HepG2 (cell line): Measurements from ENCODE around the gene NKX1-2. TPM values are rescaled to one million over a fixed set of nuclear protein-coding genes. Genes with fewer than 3 reads are reported as not detected.

Source experiments
- AKNA ChIP-seq: sonication (generic); formaldehyde crosslinking; IDR thresholded peaks from 2 replicates; pipeline ENCODE4 v1.4.0; 2020; ENCODE audit warnings: missing genetic modification reagents, borderline replicate concordance
- ELF3 ChIP-seq: IDR thresholded peaks from 2 replicates; pipeline ENCODE4 v1.6.1; 2016; ENCODE audit warnings: missing genetic modification reagents, missing compliant biosample characterization
- HNRNPLL ChIP-seq: fragments of 200-400 bp; formaldehyde crosslinking; IDR thresholded peaks from 2 replicates; pipeline ENCODE4 v1.6.1; 2017; ENCODE audit warnings: mild to moderate bottlenecking, low read depth, low read length; ENCODE audit not compliant: poor library complexity, severe bottlenecking
- HOXA3 ChIP-seq: sonication (generic); formaldehyde crosslinking; IDR thresholded peaks from 2 replicates; pipeline ENCODE4 v1.5.0; 2020; ENCODE audit warnings: missing genetic modification reagents
- KAT8 ChIP-seq: IDR thresholded peaks from 2 replicates; pipeline ENCODE4 v1.6.1; 2016; ENCODE audit warnings: missing genetic modification reagents, missing compliant biosample characterization
- MTF1 ChIP-seq: sonication (generic); formaldehyde crosslinking; IDR thresholded peaks from 2 replicates; pipeline ENCODE4 v1.5.0; 2020; ENCODE audit warnings: missing genetic modification reagents
- MXI1 ChIP-seq: IDR thresholded peaks from 3 replicates; pipeline ENCODE4 v1.6.1; 2012; ENCODE audit warnings: low read depth, low read length, inconsistent platforms, borderline replicate concordance
- MZF1 ChIP-seq: sonication (generic); formaldehyde crosslinking; IDR thresholded peaks from 2 replicates; pipeline ENCODE4 v1.8.1; 2023; ENCODE audit warnings: mild to moderate bottlenecking, missing genetic modification reagents, borderline replicate concordance
- SMAD9 ChIP-seq: sonication (generic); formaldehyde crosslinking; IDR thresholded peaks from 2 replicates; pipeline ENCODE4 v1.5.1; 2020; ENCODE audit warnings: mild to moderate bottlenecking, missing genetic modification reagents
- SOX13 ChIP-seq, 3 experiments: fragments of 450-650 bp in 1 of 3; sonication (generic) in 1 of 3; formaldehyde crosslinking in 1 of 3; IDR thresholded peaks in 2 of 3; conservative IDR thresholded peaks in 1 of 3; 2 replicates each; pipeline versions ENCODE4 v1.5.0 to v1.6.1; 2016 to 2020; ENCODE audit warnings: antibody characterized with exemption in 1 of 3, mild to moderate bottlenecking in 1 of 3, missing compliant biosample characterization in 1 of 3, missing genetic modification reagents in 1 of 3, moderate library complexity in 1 of 3
- SSRP1 ChIP-seq: IDR thresholded peaks from 2 replicates; pipeline ENCODE4 v1.6.1; 2016; ENCODE audit warnings: control low read depth
- ZFY ChIP-seq: sonication (generic); formaldehyde crosslinking; IDR thresholded peaks from 2 replicates; pipeline ENCODE4 v1.4.0; 2020; ENCODE audit warnings: missing genetic modification reagents
- ZFYVE20 ChIP-seq: sonication (generic); formaldehyde crosslinking; IDR thresholded peaks from 2 replicates; pipeline ENCODE4 v1.8.0; 2023; ENCODE audit warnings: low read depth, mild to moderate bottlenecking, moderate library complexity, missing genetic modification reagents, borderline replicate concordance
- ZNF101 ChIP-seq: sonication (generic); formaldehyde crosslinking; IDR thresholded peaks from 2 replicates; pipeline ENCODE4 v1.4.0; 2020; ENCODE audit warnings: mild to moderate bottlenecking, low read depth, missing genetic modification reagents, borderline replicate concordance
- ZNF143 ChIP-seq: sonication (generic); formaldehyde crosslinking; IDR thresholded peaks from 2 replicates; pipeline ENCODE4 v1.4.0; 2020; ENCODE audit warnings: missing genetic modification reagents
- ZNF274 ChIP-seq: sonication (generic); formaldehyde crosslinking; IDR thresholded peaks from 2 replicates; pipeline ENCODE4 v1.5.1; 2020; ENCODE audit warnings: mild to moderate bottlenecking, missing genetic modification reagents
- ZNF660 ChIP-seq: sonication (generic); formaldehyde crosslinking; IDR thresholded peaks from 2 replicates; pipeline ENCODE4 v1.5.1; 2020; ENCODE audit warnings: mild to moderate bottlenecking, low read depth, missing genetic modification reagents, borderline replicate concordance
- ZNF75D ChIP-seq: sonication (generic); formaldehyde crosslinking; IDR thresholded peaks from 2 replicates; pipeline ENCODE4 v1.8.1; 2023; ENCODE audit warnings: missing genetic modification reagents, mild to moderate bottlenecking, borderline replicate concordance
- ZNF777 ChIP-seq: sonication (generic); formaldehyde crosslinking; IDR thresholded peaks from 2 replicates; pipeline ENCODE4 v1.4.0; 2020; ENCODE audit warnings: missing genetic modification reagents
- polyA plus RNA-seq, 8 experiments: library from polyadenylated mRNA; depleted of rRNA in 3 of 8; stranded (reverse) in 7 of 8; unstranded in 1 of 8; fragments of >200 nt; fragmentation: Illumina TruSeq in 4 of 8; extraction: Trizol in 4 of 8; gene quantifications; 2 replicates each; pipeline versions ENCODE4 v1.2.1 to v1.2.3, GENCODE V29; 2011 to 2016; ENCODE audit warnings: low read depth in 4 of 8, missing spikeins in 1 of 8, mixed read lengths in 1 of 8; ENCODE audit not compliant: insufficient read depth in 1 of 8
- total RNA-seq, 5 experiments: library from RNA; depleted of rRNA; stranded (reverse); fragments of >200 nt; fragmentation: Illumina TruSeq; extraction: Trizol; gene quantifications; 2 replicates each; pipeline ENCODE4 v1.2.3, GENCODE V29; 2016; ENCODE audit warnings: low read depth in 1 of 5

The NKX1-2 gene
- total and polyA plus RNA-seq, 2 of the 13 experiments (the other 11 are each of a cell fraction or from before 2014, with no cell fraction given): not detected

- no peak for TF ChIP-seq ZNF75D (CRISPR knock-in tag)
- peak; percentile 93 for TF ChIP-seq ZNF143 (CRISPR knock-in tag)
- TF ChIP-seq SOX13 (IDR thresholded peaks at IDR 0.05): no peak
- no peak for TF ChIP-seq SOX13 (CRISPR knock-in tag; conservative IDR thresholded peaks at IDR 0.05 in 1 of 2, IDR thresholded peaks at IDR 0.05 in 1 of 2)
- TF ChIP-seq MZF1 (CRISPR knock-in tag): no peak
- peak; percentile 60; the same call in 1 of the 2 replicates for TF ChIP-seq HOXA3 (CRISPR knock-in tag)
- TF ChIP-seq SMAD9 (CRISPR knock-in tag): no peak
- TF ChIP-seq MXI1: peak; percentile 50; the same call in 1 of the 3 replicates
- TF ChIP-seq HNRNPLL: peak; percentile 64
- TF ChIP-seq KAT8 (CRISPR knock-in tag): peak; percentile 82
- TF ChIP-seq MTF1 (CRISPR knock-in tag): peak; percentile 99
- TF ChIP-seq SSRP1 (CRISPR knock-in tag): no peak
- TF ChIP-seq AKNA (CRISPR knock-in tag): no peak
- TF ChIP-seq ZFY: peak; percentile 94
- no peak for TF ChIP-seq ZFYVE20
- TF ChIP-seq ELF3: peak; percentile 72
- TF ChIP-seq ZNF101 (CRISPR knock-in tag): no peak
- TF ChIP-seq ZNF660 (CRISPR knock-in tag): no peak
- TF ChIP-seq ZNF777 (CRISPR knock-in tag): peak; percentile 97
- TF ChIP-seq ZNF274 (CRISPR knock-in tag): peak; percentile 69
Measured at GRCh38 chr10:124461642-124462347, 12.0 kb upstream of the NKX1-2 start, which contains the start of gene LHPP (continued).
